ENCODE results near the gene SEC24D.

Gene SEC24D

DNA sequence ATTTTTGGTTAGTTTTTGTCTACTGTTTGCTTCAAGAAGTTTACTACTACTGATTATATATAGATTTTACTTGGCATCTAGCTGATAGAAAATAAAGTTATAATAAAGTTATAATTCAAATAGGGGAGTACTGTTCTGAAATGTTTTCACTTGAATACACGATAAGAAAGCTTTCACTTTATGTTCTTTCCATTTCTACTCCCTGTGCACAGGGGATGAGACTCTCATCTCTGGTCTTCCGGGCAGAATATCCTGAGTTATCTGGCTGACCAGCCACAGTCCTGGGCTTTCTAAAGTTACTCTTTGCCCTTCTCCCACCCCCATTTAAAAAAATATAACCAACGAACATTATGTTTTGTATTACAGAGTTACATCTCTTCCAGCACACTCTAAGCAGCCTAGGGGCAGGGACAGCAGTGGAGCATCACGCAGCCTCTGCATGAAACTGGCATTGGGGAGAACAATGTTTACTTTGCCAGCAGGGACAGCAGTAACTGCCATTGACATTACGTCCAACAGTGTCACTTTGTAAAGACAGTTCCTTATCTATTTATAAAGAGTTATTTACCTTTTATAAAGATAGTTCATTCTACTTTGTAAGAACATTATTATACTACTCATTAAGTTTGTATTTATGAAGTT is 86.5 kb downstream of the SEC24D start:
- DNase-seq: no peak

- DNase-seq: no peak
These were observed 89.5 kb downstream of the SEC24D start for GRCh38 chr4:118746251-118746919.

GRCh38 chr4:118745357-118745756 is 90.6 kb downstream of the SEC24D start:
- DNase-seq: no peak

DNA sequence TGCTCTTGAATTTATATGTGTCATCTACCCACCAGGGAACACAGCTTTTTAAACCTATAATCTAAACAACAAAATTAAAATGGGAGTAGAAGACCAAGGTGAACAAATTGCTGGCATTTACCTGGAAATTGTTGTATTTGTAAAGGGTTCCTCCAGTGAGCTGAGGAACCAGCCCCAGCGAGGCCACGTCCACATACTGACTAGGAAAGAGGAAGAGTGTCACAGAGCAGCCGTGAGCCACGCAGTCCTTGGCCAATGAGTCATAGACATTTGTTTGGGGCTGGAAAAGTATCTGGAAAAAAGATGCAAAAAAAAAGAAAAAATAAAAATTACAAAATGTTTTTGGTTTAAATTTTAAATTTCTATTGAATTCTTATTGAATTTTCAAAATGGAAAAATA is 92.1 kb downstream of the SEC24D start:
- DNase-seq: no peak

DNA sequence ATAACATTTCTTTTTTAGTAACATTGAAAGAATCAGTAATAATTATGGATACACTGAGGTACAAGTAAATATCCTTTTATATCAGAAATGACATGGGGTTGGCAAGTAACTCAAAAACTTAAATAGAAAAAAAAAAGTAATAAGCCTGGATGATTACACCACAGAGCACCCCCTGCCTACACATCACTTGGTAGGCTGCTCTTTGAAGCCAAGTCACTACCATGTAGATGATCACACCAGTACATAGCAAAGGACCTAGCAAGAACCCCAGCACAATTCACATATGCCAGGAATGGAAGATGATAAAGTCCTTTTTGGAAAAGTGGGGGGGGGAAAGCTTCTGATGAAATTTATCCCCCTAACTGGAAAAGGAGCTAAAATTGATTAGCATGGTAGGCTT is 93.9 kb downstream of the SEC24D start:
- no peak for DNase-seq

DNA sequence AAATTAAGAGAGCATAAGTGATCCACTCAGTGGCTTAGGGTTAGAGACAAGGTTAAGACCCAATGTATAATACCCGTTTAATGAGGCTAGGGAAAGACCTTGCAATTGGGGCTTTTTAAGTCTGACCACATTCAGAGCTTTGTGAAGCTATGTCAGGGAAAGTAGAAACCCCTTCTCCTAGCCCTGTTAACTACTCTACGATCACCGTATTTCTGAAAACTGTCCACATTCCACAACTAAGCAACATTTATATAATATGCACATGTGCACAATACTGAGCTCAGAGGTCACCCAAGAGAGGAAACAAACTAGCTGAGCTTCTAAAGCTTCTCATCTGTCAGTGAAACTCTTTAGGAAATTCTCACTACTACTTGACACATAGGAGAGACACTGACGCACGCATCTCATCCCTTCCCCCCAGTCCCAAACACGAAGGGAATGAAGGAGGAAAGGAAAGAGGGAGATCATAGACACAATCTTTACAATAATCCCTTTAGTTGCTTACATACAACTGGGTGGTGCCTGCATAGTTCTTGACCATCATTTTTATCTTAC is 94.5 kb downstream of the SEC24D start:
- DNase-seq: no peak

- no peak for DNase-seq
These were observed 95.1 kb downstream of the SEC24D start for GRCh38 chr4:118740869-118741268.

- DNase-seq: no peak
These were observed 96.8 kb downstream of the SEC24D start for GRCh38 chr4:118739022-118739713.

DNA sequence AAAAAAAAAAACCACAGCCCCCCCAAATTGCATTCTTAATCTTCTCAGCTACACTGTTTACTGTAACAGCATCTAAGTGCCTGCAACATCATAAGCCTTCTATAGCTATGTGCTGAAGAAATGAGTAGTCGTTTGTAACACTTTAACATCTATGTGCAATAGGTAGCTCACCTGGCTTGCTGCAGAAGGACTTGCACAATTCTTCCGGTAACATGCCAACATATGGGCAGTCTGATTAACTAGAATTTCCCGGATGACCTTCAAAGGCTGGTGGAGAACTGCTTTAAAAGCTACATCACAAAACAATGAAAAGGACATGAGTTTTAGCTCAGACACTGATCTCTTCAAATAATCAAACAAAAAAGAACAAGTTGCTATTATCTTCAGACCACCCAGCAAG is 97.8 kb downstream of the SEC24D start:
- no peak for DNase-seq

- no peak for DNase-seq
These were observed 99.0 kb downstream of the SEC24D start for GRCh38 chr4:118736900-118737299.

DNA sequence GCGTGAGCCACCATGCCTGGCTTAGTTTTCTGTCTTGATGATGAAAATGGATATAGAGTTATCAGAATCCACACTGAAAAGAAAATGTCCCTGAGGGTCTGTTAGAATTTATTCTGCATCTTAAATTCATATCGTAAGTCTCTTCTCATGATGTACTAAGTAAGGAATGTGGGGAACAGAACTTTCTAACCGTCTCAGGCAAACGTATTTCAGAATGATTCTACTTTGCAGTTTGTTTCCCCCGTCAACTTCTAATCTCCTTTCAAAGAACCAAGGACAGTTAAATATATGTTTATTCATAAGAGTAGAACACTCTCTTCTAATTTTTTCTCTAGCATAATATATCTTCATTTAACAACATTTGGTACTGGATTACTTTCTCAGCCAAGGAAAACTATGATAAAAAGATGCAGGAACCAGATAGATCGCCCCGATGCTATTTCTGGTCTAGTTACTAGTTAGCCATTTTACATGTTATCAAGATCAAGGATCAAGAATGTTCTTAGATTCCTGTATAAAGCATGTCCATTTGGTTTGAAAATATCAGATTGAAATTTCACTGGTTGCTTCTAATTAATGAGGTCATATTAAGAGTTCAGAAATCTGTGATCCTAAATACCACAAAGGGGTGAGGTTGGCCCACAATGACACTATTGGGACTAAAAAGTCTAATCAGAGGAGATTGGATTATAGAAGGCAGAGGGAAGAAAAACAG is 101.3 kb downstream of the SEC24D start:
- DNase-seq: no peak

DNA sequence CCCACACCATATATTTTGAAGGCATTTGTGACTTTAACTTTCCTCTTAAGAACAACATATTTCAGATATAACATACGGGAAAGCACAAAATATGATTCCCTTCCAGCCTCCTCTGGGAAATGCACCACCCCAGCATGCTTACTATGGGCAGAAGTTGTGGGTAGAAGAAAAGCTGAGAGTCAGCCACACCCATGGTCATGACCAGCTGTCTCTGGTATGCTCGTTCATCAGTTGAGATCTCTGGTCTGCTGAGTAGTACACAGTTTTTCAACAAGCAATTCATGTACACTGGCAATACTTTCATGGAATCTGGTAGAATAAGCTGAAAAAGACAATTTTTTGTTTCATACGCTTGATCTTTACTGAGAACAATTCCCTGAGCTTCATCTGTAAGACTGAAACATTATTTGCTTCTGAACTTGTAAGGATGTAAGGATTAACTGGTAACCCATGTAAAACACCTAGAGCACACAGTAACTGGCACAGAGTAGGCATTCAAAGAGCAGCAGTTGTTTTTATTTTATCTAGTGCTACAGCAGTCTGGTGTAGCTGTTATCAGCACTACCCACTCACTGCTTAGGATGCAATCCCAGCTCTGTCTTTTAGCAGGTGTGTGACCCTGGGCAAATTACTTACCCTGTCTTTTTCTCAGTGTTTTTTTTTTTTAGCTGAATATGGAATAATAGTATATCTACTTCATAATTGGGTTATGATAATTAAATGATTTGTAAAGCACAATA is 103.2 kb downstream of the SEC24D start:
- no peak for DNase-seq

DNA sequence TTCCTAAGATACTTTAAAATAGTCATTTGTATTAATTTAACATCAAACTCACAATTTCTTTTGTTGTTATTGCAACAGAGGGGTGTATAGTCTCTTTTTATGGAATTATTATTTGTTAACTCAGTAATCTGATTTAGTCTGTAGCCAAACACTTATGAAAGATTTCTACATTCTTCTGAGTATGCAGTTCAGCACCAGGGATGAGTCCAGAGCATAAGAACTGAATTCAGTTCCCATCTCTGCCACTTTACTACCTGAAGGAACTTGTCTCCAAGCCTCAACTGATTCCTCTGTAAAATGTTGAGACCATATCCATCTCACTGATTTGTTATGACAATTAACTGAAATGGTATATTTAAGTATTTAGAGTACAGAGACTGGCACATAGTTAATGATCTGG is 105.2 kb downstream of the SEC24D start:
- no peak for DNase-seq

DNA sequence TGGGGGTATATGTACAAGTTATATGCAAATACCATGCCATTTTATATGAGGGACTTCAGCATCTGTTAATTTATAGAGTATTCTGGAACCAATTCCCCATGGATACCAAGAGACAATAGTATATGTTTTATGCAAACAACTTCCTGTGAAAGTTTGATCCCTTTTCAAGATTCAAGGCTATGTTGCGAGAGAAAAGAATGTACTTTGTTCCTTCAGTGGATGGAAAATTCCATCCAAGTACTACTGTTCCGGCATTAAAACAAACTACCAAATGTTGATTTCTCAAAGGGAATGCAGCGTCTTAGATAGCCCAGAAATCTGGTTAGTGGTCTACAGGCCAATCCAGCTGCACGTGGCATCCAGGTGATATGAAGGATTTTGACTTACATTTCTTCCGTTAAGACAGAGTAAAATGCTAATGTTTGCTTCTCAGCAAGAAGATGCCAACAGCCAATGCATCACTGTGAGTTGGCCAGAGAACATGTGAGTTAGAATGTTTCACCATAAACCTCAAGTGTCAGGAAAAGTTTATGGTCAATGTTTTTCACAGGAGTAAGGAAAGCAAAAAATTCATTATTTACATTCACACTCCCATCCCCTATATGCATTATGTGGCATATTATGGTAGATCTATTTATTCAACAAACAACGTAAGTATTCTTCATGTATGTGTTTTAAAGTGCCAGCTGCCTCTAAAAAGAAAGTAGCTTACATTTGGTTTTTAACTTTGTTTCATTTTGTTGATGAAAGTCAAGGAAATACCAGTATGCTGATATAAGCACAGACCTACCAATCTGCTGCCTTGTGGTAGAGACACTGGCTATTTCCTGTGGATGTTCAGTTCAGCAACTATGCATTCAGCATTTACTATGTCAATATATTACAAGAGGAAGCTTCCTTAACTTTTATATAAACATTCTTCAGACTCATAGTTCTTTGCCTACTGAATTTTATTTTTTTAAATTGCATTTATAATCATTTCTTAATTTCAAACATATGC is 106.3 kb downstream of the SEC24D start:
- no peak for DNase-seq

DNA sequence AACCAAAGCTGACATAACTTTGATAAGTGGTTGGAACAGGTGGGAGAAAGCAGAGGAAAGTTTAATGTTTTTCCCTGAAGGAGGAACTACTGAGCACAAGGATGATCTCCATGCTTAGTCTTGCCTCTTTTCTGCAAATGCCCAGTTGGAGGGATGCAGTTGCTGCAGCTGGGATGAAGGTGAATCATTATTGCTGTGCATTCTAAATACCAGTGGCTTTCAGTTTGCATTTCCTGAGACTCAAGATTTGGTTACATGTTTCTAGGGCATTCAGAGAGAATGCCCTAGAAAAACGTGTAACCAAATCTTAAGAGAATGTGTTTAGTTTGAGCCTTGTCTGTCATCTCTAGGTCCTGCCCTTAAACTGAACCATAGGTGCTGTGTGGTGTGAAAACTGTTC is 108.6 kb downstream of the SEC24D start:
- DNase-seq: no peak

DNA sequence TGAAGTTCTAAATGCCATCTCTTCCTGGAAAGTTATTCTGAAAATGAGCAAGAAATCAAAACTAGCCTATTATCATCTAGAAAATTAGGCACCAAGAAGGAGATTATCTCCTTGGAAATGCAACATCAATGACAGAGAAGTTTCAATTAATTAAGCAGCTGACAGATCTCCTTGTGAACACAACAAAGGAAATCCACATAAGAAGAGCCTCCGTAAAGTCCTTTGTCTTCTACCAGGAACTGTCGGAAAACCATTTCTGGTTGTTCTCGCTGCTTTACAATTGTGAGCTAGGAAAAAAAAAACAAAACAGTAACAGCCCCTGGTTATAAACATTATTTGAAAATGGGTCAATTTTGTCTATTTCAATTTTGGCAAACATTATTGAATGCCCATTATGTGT is 112.6 kb downstream of the SEC24D start:
- DNase-seq: no peak

GRCh38 chr4:118721752-118722151 is 114.2 kb downstream of the SEC24D start:
- no peak for DNase-seq

GRCh38 chr4:118718511-118719170 is 117.3 kb downstream of the SEC24D start:
- DNase-seq: no peak

- no peak for DNase-seq
These were observed 119.6 kb downstream of the SEC24D start for GRCh38 chr4:118716304-118716703.

- no peak for DNase-seq
These were observed 121.2 kb downstream of the SEC24D start for GRCh38 chr4:118714682-118715081.

DNA sequence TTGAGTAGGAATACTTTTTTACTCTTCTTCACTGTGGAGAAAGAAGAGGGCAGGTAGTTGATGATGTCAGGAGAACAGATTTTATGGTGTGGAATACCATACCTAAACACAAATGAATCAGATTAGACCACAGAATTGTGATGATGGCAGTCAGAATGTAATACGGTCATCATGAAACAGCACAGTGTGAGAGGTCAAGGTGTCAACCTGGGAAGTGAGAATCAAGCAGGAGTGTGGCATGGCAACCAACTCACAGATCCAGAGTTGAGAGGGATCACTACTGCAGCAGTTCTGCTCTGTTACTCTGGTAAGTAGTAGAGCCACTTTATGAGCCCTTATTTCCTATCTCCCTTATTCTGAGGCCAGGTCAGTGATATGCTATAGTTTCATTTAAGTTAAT is 123.1 kb downstream of the SEC24D start:
- DNase-seq: no peak

Measured in T1000 (cell line).